Kidney (tissue), 14 donors: ENCODE data around the gene MLANA. TPM values are rescaled to one million over a fixed set of nuclear protein-coding genes. Genes with fewer than 3 reads are reported as not detected.

Experiments used
- DNase-seq, 5 donors: peaks; one replicate each; pipeline ENCODE4 v3.0.0-alpha.2; 2013 to 2020
- FAIRE-seq: peaks from 2 replicates; lab custom pipeline; 2012; peaks lifted over from hg19 to GRCh38; lab: Jason Lieb, UNC
- H3K27ac ChIP-seq, 2 donors: one replicate each; pipeline ENCODE4 v1.7.0; 2013; ENCODE audit warnings: low read depth in 2 of 2, low read length in 2 of 2, inconsistent platforms in 1 of 2
- H3K27me3 ChIP-seq: one replicate; pipeline ENCODE4 v1.7.1; 2013; ENCODE audit warnings: low read length, inconsistent platforms; ENCODE audit not compliant: control insufficient read depth, insufficient read depth
- H3K36me3 ChIP-seq, 3 donors: one replicate each; pipeline versions ENCODE4 v1.7.0 to v1.7.1; 2013; ENCODE audit warnings: low read length in 3 of 3, control low read depth in 1 of 3, inconsistent platforms in 1 of 3; ENCODE audit not compliant: insufficient read depth in 3 of 3, control insufficient read depth in 2 of 3
- H3K4me1 ChIP-seq, 3 donors: one replicate each; pipeline versions ENCODE4 v1.7.0 to v1.7.1; 2013; ENCODE audit warnings: low read length in 3 of 3, inconsistent platforms in 1 of 3, low read depth in 1 of 3; ENCODE audit not compliant: control insufficient read depth in 2 of 3, insufficient read depth in 2 of 3
- H3K4me3 ChIP-seq, 3 donors: one replicate each; pipeline versions ENCODE4 v1.7.0 to v1.8.1; 2013; ENCODE audit warnings: low read length in 3 of 3, control low read depth in 1 of 3, inconsistent platforms in 1 of 3
- H3K9ac ChIP-seq, 3 donors: one replicate each; pipeline versions ENCODE4 v1.7.0 to v1.7.1; 2013; ENCODE audit warnings: low read length in 3 of 3, control low read depth in 1 of 3, inconsistent platforms in 1 of 3
- H3K9me3 ChIP-seq, 3 donors: one replicate each; pipeline versions ENCODE4 v1.7.0 to v1.7.1; 2013; ENCODE audit warnings: low read length in 3 of 3, control low read depth in 1 of 3, inconsistent platforms in 1 of 3; ENCODE audit not compliant: control insufficient read depth in 2 of 3, insufficient read depth in 1 of 3
- intact Hi-C: fragments of 100-400 bp; cut with DNase I; formaldehyde crosslinking; loops from one replicate; pipeline ENCODE4 v1.11.1; 2022
- polyA plus RNA-seq: library from polyadenylated mRNA; stranded (reverse); fragments of 350-450 nt; fragmentation: Illumina TruSeq; extraction: RNeasy Lipid Tissue Mini Kit (QIAGEN cat#74804); gene quantifications from one replicate; pipeline ENCODE4 v1.2.3, GENCODE V29; 2014; ENCODE audit warnings: low read depth, low replicate concordance; ENCODE audit not compliant: insufficient read depth
- total RNA-seq: library from RNA; stranded (reverse); fragmentation: NEBNext Ultra II Directional; extraction: Animal tissue kit (Norgen Biotek cat#: 25700); gene quantifications from one replicate; pipeline ENCODE4 v1.2.1, GENCODE V29; 2021
- TF ChIP-seq, protein P1 (sequence below): IDR thresholded peaks from 3 replicates; pipeline ENCODE4 v1.5.1; 2012; ENCODE audit warnings: mild to moderate bottlenecking, moderate library complexity, borderline replicate concordance; ENCODE audit not compliant: insufficient read depth; ENCODE audit errors: extremely low read depth
- donor health status: control.
- donor health status: control.
- donor health status: control.
- donor health status: control.
- donor health status: control.
- donor health status: DM: yes; HTN: yes; CAD: no.
- donor health status: Normal renal cell carcinoma (clear cell type).

The MLANA gene
- total and polyA plus RNA-seq, 2 donors from 2014 or later, result not detected

DNA sequence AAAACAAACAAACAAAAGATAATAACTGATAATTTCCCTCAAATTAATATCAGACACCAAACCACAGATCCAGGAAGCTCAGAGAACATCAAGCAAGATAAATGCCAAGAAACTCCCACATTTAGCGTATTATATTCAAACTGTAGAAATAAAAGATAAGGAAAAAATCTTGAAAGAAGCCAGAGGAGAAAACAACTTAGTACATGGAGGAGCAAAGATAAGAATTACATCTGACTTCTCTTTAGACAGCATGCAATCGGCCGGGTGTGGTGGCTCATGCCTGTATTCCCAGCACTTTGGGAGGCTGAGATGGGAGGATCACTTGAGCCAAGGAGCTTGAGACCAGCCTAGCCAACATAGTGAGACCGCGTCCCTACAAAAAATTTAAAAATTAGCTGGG, 17.2 kb upstream of the MLANA start:
- H3K9ac ChIP-seq, result no peak overlapping the region
- no peaks in the 10 kb centered on the region for H3K36me3 ChIP-seq
- H3K27ac ChIP-seq, result no peak overlapping the region
- peaks cover 0 to 9% (median 0%) of the 10 kb centered on the region in 3 donors for H3K4me1 ChIP-seq
- no peak for DNase-seq
- H3K4me3 ChIP-seq, result no peak overlapping the region
- no peaks in the 10 kb centered on the region for H3K27me3 ChIP-seq
- TF ChIP-seq, protein P1, sequence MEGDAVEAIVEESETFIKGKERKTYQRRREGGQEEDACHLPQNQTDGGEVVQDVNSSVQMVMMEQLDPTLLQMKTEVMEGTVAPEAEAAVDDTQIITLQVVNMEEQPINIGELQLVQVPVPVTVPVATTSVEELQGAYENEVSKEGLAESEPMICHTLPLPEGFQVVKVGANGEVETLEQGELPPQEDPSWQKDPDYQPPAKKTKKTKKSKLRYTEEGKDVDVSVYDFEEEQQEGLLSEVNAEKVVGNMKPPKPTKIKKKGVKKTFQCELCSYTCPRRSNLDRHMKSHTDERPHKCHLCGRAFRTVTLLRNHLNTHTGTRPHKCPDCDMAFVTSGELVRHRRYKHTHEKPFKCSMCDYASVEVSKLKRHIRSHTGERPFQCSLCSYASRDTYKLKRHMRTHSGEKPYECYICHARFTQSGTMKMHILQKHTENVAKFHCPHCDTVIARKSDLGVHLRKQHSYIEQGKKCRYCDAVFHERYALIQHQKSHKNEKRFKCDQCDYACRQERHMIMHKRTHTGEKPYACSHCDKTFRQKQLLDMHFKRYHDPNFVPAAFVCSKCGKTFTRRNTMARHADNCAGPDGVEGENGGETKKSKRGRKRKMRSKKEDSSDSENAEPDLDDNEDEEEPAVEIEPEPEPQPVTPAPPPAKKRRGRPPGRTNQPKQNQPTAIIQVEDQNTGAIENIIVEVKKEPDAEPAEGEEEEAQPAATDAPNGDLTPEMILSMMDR, result no peak
- intact Hi-C loops, result no loop called here
- no peak for FAIRE-seq
- H3K9me3 ChIP-seq, result no peaks in the 10 kb centered on the region

DNA sequence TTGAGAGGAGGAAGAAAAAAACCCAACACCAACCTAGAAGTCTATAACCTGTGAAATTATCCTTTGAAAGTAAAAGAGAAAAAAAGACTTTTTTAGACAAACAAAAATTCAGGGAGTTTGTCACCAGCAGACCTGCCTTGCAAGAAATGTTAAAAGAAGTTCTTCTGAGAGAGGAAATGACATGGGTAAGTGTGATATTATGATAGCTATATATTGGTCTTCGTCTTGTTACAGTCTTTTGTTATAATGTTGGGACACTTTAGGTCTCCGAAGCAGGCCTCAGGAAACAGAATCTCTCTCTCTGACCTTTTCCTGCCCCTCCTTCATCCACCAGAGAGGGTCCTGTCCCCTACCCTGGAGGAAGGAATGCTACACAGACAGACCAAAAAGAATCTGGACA, 16.6 kb upstream of the MLANA start:
- Histone ChIP-seq H3K4me1 (peaks cover 0 to 9% (median 0%) of the 10 kb centered on the region in 3 donors), H3K9ac (no peak overlapping the region), H3K4me3 (no peak overlapping the region), H3K27me3 (no peaks in the 10 kb centered on the region), H3K36me3 (no peaks in the 10 kb centered on the region), H3K27ac (no peak overlapping the region), H3K9me3 (no peaks in the 10 kb centered on the region)
- TF ChIP-seq, protein P1, result no peak
- no peak for DNase-seq
- no peak for FAIRE-seq
- intact Hi-C loops, result no loop called here

DNA sequence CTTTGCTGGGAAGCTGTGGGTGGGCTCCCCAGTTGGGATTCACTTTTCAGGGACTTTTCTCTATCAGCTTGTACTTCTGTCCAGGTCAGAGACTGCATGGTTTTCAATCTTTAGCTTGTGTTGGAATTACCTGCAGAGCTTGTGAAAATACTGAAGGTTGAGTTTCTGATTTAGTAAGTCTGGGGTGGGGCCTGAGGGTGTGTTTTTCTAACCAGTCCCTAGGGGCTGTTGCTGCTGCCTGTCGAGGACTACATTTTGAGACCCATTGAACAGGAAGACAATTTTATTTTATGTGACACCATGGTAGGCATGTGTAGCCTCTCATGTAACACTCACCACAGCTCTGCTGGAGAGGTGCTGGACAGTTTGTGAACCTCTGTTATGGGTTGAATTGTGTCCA, 14.7 kb upstream of the MLANA start:
- no peak overlapping the region for H3K9ac ChIP-seq
- no peak overlapping the region for H3K27ac ChIP-seq
- peaks cover 0 to 3% (median 0%) of the 10 kb centered on the region in 3 donors for H3K4me1 ChIP-seq
- H3K9me3 ChIP-seq, result no peaks in the 10 kb centered on the region
- TF ChIP-seq, protein P1, result no peak
- H3K4me3 ChIP-seq, result no peak overlapping the region
- intact Hi-C loops, result no loop called here
- H3K27me3 ChIP-seq, result no peaks in the 10 kb centered on the region
- DNase-seq (no peak), FAIRE-seq (no peak)
- no peaks in the 10 kb centered on the region for H3K36me3 ChIP-seq

DNA sequence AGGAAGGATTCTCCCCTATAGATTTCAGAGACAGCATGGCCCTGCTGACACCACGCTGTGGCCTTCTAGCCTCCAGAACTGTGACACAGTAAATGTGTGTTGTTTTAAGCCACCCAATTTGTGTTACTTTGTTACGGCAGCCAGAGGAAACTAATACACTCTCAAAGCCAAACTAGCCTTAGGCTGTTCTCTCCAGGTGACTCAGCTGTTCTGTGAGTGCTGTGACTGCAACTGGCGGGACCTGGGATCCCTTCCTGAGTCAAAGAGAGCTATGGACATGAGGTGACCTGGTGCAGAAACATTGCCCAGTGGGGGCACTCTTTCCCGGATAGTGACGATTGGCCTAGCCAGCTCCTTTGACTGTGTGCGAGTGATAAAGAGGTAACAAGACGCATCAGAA, 14.0 kb upstream of the MLANA start:
- H3K27me3 ChIP-seq, result no peaks in the 10 kb centered on the region
- H3K9me3 ChIP-seq, result no peaks in the 10 kb centered on the region
- no peak overlapping the region for H3K4me3 ChIP-seq
- FAIRE-seq (no peak), DNase-seq (no peak)
- intact Hi-C loops, result no loop called here
- no peaks in the 10 kb centered on the region for H3K36me3 ChIP-seq
- TF ChIP-seq, protein P1, result no peak
- H3K9ac ChIP-seq, result no peak overlapping the region
- H3K4me1 ChIP-seq, result peaks cover 0 to 2% (median 0%) of the 10 kb centered on the region in 3 donors
- H3K27ac ChIP-seq, result no peak overlapping the region
